NCI-H187 (cell line): ENCODE data around the gene KCTD6.
"Not testable (repeated sequence)": the region's sequence is repeated elsewhere in the genome, so short reads cannot be mapped to it uniquely, and the experiment has no call there.

Experiments
- DNase-seq, 2 experiments: peaks; one replicate each; lab custom pipeline; 2025; lab: John Stamatoyannopoulos, UW

The KCTD6 gene

GRCh38 chr3:58524326-58524888 is 32.5 kb downstream of the KCTD6 start:
- DNase-seq = no peak

GRCh38 chr3:58526515-58526957 is 34.6 kb downstream of the KCTD6 start:
- DNase-seq = no peak

GRCh38 chr3:58527440-58527839 is 35.5 kb downstream of the KCTD6 start:
- not testable (repeated sequence) for DNase-seq

GRCh38 chr3:58528629-58529028 is 36.7 kb downstream of the KCTD6 start:
- DNase-seq = no peak

- no peak for DNase-seq
Observed at GRCh38 chr3:58529516-58530353, 37.8 kb downstream of the KCTD6 start.

GRCh38 chr3:58530354-58530865 is 38.5 kb downstream of the KCTD6 start:
- DNase-seq = no peak

GRCh38 chr3:58531555-58531954 is 39.7 kb downstream of the KCTD6 start:
- no peak for DNase-seq

- no peak for DNase-seq
Observed at GRCh38 chr3:58531956-58532355, 40.1 kb downstream of the KCTD6 start.

- peak in 1 of 2 experiments; percentile 14 for DNase-seq
Observed at GRCh38 chr3:58532794-58533220, 40.9 kb downstream of the KCTD6 start.

- DNase-seq = no peak
Observed at GRCh38 chr3:58534592-58535494, 42.9 kb downstream of the KCTD6 start.

- no peak for DNase-seq
Observed at GRCh38 chr3:58535531-58536500, 43.9 kb downstream of the KCTD6 start.

- DNase-seq = peak; percentile 3 to 4
Observed at GRCh38 chr3:58536501-58537411, 44.9 kb downstream of the KCTD6 start, which contains the start of gene ACOX2. TSS of gene ACOX2 (minus strand) at chr3:58537190. CDS start at chr3:58535106, 2,084 bp downstream.

GRCh38 chr3:58537412-58538301 is 45.8 kb downstream of the KCTD6 start:
- DNase-seq = no peak

GRCh38 chr3:58539626-58540025 is 47.7 kb downstream of the KCTD6 start:
- DNase-seq = no peak

GRCh38 chr3:58540176-58540858 is 48.4 kb downstream of the KCTD6 start:
- DNase-seq = no peak

GRCh38 chr3:58544541-58544940 is 52.6 kb downstream of the KCTD6 start:
- DNase-seq = no peak

GRCh38 chr3:58551636-58552180 is 59.8 kb downstream of the KCTD6 start:
- no peak for DNase-seq
